GM12878 (cell line): ENCODE measurements around the gene FLYWCH2. TPM values are rescaled to one million over a fixed set of nuclear protein-coding genes. Genes with fewer than 3 reads are reported as not detected.

ENCODE experiments used
- BCL3 ChIP-seq: IDR thresholded peaks from 2 replicates; pipeline ENCODE4 v1.6.1; 2011; ENCODE audit warnings: borderline replicate concordance, low read depth, mild to moderate bottlenecking, moderate library complexity, low read length; ENCODE audit not compliant: insufficient read depth, poor library complexity, severe bottlenecking
- BCLAF1 ChIP-seq: fragments of 450-650 bp; IDR thresholded peaks from 2 replicates; pipeline ENCODE4 v1.6.1; 2017; ENCODE audit warnings: antibody characterized with exemption, mild to moderate bottlenecking, moderate library complexity
- BMI1 ChIP-seq: fragments of 450-650 bp; IDR thresholded peaks from 2 replicates; pipeline ENCODE4 v1.6.1; 2016; ENCODE audit warnings: mild to moderate bottlenecking, moderate library complexity, borderline replicate concordance
- CBFB ChIP-seq: IDR thresholded peaks from 2 replicates; pipeline ENCODE4 v1.6.1; 2016; ENCODE audit warnings: antibody characterized with exemption, low read depth
- CREM ChIP-seq: IDR thresholded peaks from 2 replicates; pipeline ENCODE4 v1.6.1; 2014; ENCODE audit warnings: antibody characterized with exemption, low read depth
- FOXK2 ChIP-seq: fragments of 450-650 bp; IDR thresholded peaks from 2 replicates; pipeline ENCODE4 v1.6.1; 2017; ENCODE audit warnings: mild to moderate bottlenecking, moderate library complexity
- MYB ChIP-seq: fragments of 150-350 bp; IDR thresholded peaks from 2 replicates; pipeline ENCODE4 v1.6.1; 2014; ENCODE audit warnings: mild to moderate bottlenecking, low read depth, low read length, borderline replicate concordance
- NFIC ChIP-seq: IDR thresholded peaks from 2 replicates; pipeline ENCODE4 v1.6.1; 2012; ENCODE audit warnings: low read depth, mild to moderate bottlenecking, inconsistent platforms, low read length, moderate library complexity
- NFYB ChIP-seq: IDR thresholded peaks from 2 replicates; pipeline ENCODE4 v1.6.1; 2011; ENCODE audit warnings: low read depth, mild to moderate bottlenecking, low read length, improper control_type of control experiment, moderate library complexity; ENCODE audit not compliant: insufficient read depth
- NR2C2 ChIP-seq: IDR thresholded peaks from 2 replicates; pipeline ENCODE4 v1.6.1; 2011; ENCODE audit warnings: borderline replicate concordance, low read depth; ENCODE audit not compliant: control insufficient read depth, insufficient read length
- PBX3 ChIP-seq: IDR thresholded peaks from 2 replicates; pipeline ENCODE4 v1.6.1; 2011; ENCODE audit warnings: mild to moderate bottlenecking, low read depth, low read length, moderate library complexity; ENCODE audit not compliant: insufficient replicate concordance
- POLR2A ChIP-seq: IDR thresholded peaks from 2 replicates; pipeline ENCODE4 v1.6.1; 2011; ENCODE audit warnings: low read depth, mild to moderate bottlenecking, low read length
- RBBP5 ChIP-seq: fragments of 200-600 bp; sonication (generic); conservative IDR thresholded peaks from 2 replicates; pipeline ENCODE4 v1.6.1; 2016
- RELA ChIP-seq: fragments of 450-650 bp; IDR thresholded peaks from 2 replicates; pipeline ENCODE4 v1.8.0; 2014; ENCODE audit warnings: borderline replicate concordance; ENCODE audit not compliant: partially characterized antibody
- SKIL ChIP-seq: fragments of 450-650 bp; IDR thresholded peaks from 2 replicates; pipeline ENCODE4 v1.6.1; 2017; ENCODE audit warnings: mild to moderate bottlenecking, low read depth, inconsistent platforms; ENCODE audit not compliant: poor library complexity, severe bottlenecking
- SMAD5 ChIP-seq: IDR thresholded peaks from 2 replicates; pipeline ENCODE4 v1.6.1; 2016; ENCODE audit warnings: antibody characterized with exemption, low read depth
- SRF ChIP-seq, 2 experiments: IDR thresholded peaks; 2 replicates each; pipeline ENCODE4 v1.6.1; 2011; ENCODE audit warnings: low read depth in 2 of 2, low read length in 2 of 2, mild to moderate bottlenecking in 1 of 2, moderate library complexity in 1 of 2
- STAT1 ChIP-seq: fragments of 450-650 bp; conservative IDR thresholded peaks from 2 replicates; pipeline ENCODE4 v1.6.1; 2014; ENCODE audit warnings: antibody characterized with exemption, mild to moderate bottlenecking
- TCF12 ChIP-seq: IDR thresholded peaks from 2 replicates; pipeline ENCODE4 v1.6.1; 2011; ENCODE audit warnings: low read depth, mild to moderate bottlenecking, low read length
- USF2 ChIP-seq: IDR thresholded peaks from 2 replicates; pipeline ENCODE4 v1.6.1; 2011; ENCODE audit warnings: low read depth, low read length, improper control_type of control experiment, borderline replicate concordance
- polyA plus RNA-seq, 11 experiments: library from polyadenylated mRNA; depleted of rRNA in 4 of 11; unstranded in 6 of 11; stranded (reverse) in 5 of 11; fragments of >200 nt; fragmentation: Nextera tagmentation in 4 of 11; fragmentation: Illumina TruSeq in 1 of 11; extraction: Ambion mirVana in 4 of 11; extraction: Trizol in 1 of 11; gene quantifications; 1 replicate in 1 of 11; 2 replicates in 10 of 11; pipeline versions ENCODE4 v1.2.1 to v1.2.3, GENCODE V29; 2011 to 2016; ENCODE audit warnings: inconsistent platforms in 2 of 11, missing spikeins in 2 of 11, low read depth in 1 of 11
- total RNA-seq, 4 experiments: library from RNA; depleted of rRNA in 3 of 4; stranded (reverse); fragments of >200 nt in 3 of 4; fragmentation: Illumina TruSeq in 1 of 4; extraction: Trizol in 1 of 4; gene quantifications; 2 replicates each; pipeline versions ENCODE4 v1.2.1 to v1.2.3, GENCODE V29; 2013 to 2021

The FLYWCH2 gene
- total and polyA plus RNA-seq, 10 of the 15 experiments (the other 5 are each of a cell fraction or from before 2014, with no cell fraction given), result 0.27 to 43.1 (median 17.7) TPM

GRCh38 chr16:2867987-2868789, 14.8 kb upstream of the FLYWCH2 start (continued):
- TF ChIP-seq BCLAF1 (no peak), MYB (no peak), USF2 (no peak), POLR2A (peak; percentile 87), BCL3 (no peak), CBFB (peak; percentile 80), SMAD5 (peak; percentile 67), BMI1 (no peak), SRF (IDR thresholded peaks at IDR 0.05; ENCODE audit: low read depth in 2 of 2, low read length in 2 of 2) (no peak), RBBP5 (no peak), TCF12 (peak; percentile 67; the same call in 1 of the 2 replicates), NFIC (peak; percentile 45; the same call in 1 of the 2 replicates), RELA (peak; percentile 12), SKIL (peak; percentile 20), CREM (peak; percentile 57; the same call in 1 of the 2 replicates), NFYB (0 out of 2 replicates have a peak, but pooled peaks have one; percentile 20), PBX3 (no peak), FOXK2 (0 out of 2 replicates have a peak, but pooled peaks have one; percentile 11), NR2C2 (no peak), STAT1 (peak; percentile 86)
